Kidney capillary endothelial cell (primary cell): Measurements from ENCODE around the gene NRCAM.
"Not testable (repeated sequence)": the region's sequence is repeated elsewhere in the genome, so short reads cannot be mapped to it uniquely, and the experiment has no call there.

Experiments
- DNase-seq: peaks from one replicate; pipeline ENCODE4 v3.0.0-alpha.2; 2018; ENCODE audit warnings: low spot score

The NRCAM gene

GRCh38 chr7:108396080-108396479 is 60.2 kb downstream of the NRCAM start:
- no peak for DNase-seq

GRCh38 chr7:108395426-108395825 is 60.8 kb downstream of the NRCAM start:
- no peak for DNase-seq

- not testable (repeated sequence) for DNase-seq
Observed at GRCh38 chr7:108393097-108393496, 63.1 kb downstream of the NRCAM start.

- not testable (repeated sequence) for DNase-seq
Observed at GRCh38 chr7:108387686-108388085, 68.5 kb downstream of the NRCAM start.

- DNase-seq: no peak
Observed at GRCh38 chr7:108385834-108386422, 70.3 kb downstream of the NRCAM start.

- no peak for DNase-seq
Observed at GRCh38 chr7:108384716-108385483, 71.3 kb downstream of the NRCAM start.

- DNase-seq: no peak
Observed at GRCh38 chr7:108382932-108383331, 73.3 kb downstream of the NRCAM start.

GRCh38 chr7:108380517-108380916 is 75.7 kb downstream of the NRCAM start:
- DNase-seq: peak; percentile 77

GRCh38 chr7:108376206-108376605 is 80.0 kb downstream of the NRCAM start:
- DNase-seq: no peak

GRCh38 chr7:108375668-108376067 is 80.6 kb downstream of the NRCAM start:
- DNase-seq: no peak

GRCh38 chr7:108374899-108375298 is 81.3 kb downstream of the NRCAM start:
- no peak for DNase-seq

- DNase-seq: no peak
Observed at GRCh38 chr7:108372618-108373017, 83.6 kb downstream of the NRCAM start.

GRCh38 chr7:108370616-108371015 is 85.6 kb downstream of the NRCAM start:
- DNase-seq: no peak

GRCh38 chr7:108368466-108368865 is 87.8 kb downstream of the NRCAM start:
- no peak for DNase-seq

- no peak for DNase-seq
Observed at GRCh38 chr7:108367946-108368345, 88.3 kb downstream of the NRCAM start.

GRCh38 chr7:108367314-108367713 is 88.9 kb downstream of the NRCAM start:
- no peak for DNase-seq

GRCh38 chr7:108363659-108364058 is 92.6 kb downstream of the NRCAM start:
- no peak for DNase-seq

- DNase-seq: no peak
Observed at GRCh38 chr7:108360058-108360800, 96.0 kb downstream of the NRCAM start.

- no peak for DNase-seq
Observed at GRCh38 chr7:108358553-108358952, 97.7 kb downstream of the NRCAM start.

GRCh38 chr7:108351729-108352131 is 104.5 kb downstream of the NRCAM start:
- no peak for DNase-seq

- no peak for DNase-seq
Observed at GRCh38 chr7:108348913-108349312, 107.3 kb downstream of the NRCAM start.

GRCh38 chr7:108347616-108348015 is 108.6 kb downstream of the NRCAM start:
- no peak for DNase-seq

GRCh38 chr7:108345710-108346336 is 110.4 kb downstream of the NRCAM start:
- DNase-seq: no peak
